ENCODE measurements around the gene SAMD11.

Gene SAMD11

GRCh38 chr1:931380-932172 lies 7.9 kb downstream of the SAMD11 start:
- no peak for DNase-seq (ENCODE audit: low spot score)

GRCh38 chr1:932173-932510 lies 8.4 kb downstream of the SAMD11 start:
- DNase-seq (ENCODE audit: low spot score) = no peak

GRCh38 chr1:932776-933602 lies 9.3 kb downstream of the SAMD11 start:
- DNase-seq (ENCODE audit: low spot score) = no peak

DNA sequence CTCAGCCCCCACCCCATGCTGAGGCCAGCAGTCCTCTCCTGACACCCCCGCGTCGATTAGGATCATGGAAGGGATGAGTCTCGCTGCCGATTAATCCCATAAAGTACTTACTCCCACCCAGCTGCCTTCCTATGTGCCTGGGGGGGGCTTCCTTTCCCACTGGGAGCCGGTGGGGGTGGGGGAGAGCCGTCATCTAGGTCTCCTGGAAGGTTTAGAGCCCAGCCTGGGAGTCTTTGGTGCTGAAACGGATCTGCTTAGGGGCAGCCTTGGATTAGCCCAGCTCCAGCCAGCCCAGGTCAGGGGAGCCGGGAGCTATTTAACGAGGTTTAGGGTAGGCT lies 9.8 kb downstream of the SAMD11 start:
- DNase-seq (ENCODE audit: low spot score) = no peak

DNA sequence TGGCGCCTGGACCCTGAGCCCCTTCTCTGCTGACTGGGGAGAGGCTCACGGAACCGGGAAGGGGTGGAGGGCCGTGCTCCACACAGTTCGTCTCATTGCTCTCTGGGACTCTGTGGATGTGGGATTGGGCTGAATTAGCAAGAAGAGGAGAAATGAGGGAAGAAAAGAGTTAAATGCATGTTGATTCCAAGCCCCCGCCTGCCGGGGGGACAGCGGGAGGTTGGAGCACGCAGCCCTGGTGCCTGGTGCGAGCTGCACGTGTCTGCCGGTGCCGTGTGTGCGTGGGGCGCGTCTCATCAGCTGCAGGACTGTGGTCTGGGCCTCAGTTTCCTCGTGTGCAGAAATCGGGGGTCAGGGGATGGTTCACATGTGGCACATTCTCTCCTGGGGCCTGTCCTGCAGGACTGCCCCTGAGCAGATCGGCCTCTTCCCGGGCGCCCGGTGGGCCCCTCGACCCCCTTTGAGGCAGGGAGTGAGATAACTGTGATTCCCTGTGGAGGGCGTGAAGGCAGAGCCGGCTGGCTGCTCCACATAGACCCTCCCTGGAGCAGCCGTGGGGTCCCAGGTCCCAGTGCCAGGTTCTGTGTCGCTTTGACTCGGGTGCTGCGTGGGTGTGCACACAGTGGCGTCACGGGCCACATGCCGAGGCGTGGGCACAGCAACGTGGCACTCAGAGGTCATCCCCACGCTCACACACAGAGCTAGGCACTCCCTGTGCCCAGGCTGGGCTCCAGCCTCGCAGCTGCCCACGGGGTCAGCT lies 11.4 kb downstream of the SAMD11 start:
- DNase-seq (ENCODE audit: low spot score) = no peak

- no peak for DNase-seq (ENCODE audit: low spot score)
Observed at GRCh38 chr1:935751-936231, 12.1 kb downstream of the SAMD11 start.

DNA sequence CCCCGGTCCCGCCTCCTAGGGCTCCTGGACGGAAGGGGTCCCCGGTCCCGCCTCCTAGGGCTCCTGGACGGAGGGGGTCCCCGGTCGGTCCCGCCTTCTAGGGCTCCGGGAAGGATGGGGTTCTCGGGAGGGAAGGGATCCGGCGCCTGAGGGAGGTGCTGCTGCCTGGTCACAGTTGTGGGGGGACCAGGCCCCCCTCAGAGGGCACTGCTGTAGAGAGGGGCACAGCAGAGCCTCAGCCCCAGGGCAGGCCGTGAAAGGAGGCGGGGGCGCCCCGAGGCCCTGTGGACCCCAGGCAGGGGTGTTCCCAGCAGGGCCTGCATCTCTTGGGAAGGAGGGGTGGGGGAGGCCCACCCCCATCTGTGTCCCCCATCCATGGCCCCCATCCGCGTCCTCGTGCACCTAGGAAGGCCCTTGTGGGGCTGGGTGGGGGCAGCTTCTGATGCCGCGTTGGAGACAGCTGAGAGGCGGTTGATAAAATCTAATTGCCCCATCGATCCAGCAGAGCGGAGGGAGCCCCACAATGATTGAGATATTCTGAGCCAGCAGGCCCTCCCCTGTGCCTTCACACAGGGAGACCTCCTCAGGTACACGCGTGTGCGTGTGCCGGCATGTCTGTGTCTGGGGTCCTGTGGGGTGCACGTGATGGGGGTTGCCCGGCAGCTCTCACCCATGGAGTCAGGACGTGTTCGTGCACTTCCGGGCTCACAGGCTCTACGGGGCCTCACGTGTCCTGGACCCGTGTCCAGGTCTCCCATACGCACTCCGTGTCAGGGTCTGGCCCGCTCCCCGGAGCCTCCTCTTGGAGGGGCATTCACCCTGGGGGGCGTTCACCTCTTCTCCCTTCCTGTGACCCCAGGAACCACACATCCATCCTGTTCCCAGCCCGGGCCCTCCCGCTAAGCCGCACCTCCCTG lies 12.9 kb downstream of the SAMD11 start:
- DNase-seq (ENCODE audit: low spot score) = no peak

- no peak for DNase-seq (ENCODE audit: low spot score)
Observed at GRCh38 chr1:937521-937920, 13.8 kb downstream of the SAMD11 start.

GRCh38 chr1:938088-938683 lies 14.5 kb downstream of the SAMD11 start:
- no peak for DNase-seq (ENCODE audit: low spot score)

GRCh38 chr1:938711-939489 lies 15.2 kb downstream of the SAMD11 start:
- no peak for DNase-seq (ENCODE audit: low spot score)

- DNase-seq (ENCODE audit: low spot score) = no peak
Observed at GRCh38 chr1:939511-940106, 15.9 kb downstream of the SAMD11 start.

DNA sequence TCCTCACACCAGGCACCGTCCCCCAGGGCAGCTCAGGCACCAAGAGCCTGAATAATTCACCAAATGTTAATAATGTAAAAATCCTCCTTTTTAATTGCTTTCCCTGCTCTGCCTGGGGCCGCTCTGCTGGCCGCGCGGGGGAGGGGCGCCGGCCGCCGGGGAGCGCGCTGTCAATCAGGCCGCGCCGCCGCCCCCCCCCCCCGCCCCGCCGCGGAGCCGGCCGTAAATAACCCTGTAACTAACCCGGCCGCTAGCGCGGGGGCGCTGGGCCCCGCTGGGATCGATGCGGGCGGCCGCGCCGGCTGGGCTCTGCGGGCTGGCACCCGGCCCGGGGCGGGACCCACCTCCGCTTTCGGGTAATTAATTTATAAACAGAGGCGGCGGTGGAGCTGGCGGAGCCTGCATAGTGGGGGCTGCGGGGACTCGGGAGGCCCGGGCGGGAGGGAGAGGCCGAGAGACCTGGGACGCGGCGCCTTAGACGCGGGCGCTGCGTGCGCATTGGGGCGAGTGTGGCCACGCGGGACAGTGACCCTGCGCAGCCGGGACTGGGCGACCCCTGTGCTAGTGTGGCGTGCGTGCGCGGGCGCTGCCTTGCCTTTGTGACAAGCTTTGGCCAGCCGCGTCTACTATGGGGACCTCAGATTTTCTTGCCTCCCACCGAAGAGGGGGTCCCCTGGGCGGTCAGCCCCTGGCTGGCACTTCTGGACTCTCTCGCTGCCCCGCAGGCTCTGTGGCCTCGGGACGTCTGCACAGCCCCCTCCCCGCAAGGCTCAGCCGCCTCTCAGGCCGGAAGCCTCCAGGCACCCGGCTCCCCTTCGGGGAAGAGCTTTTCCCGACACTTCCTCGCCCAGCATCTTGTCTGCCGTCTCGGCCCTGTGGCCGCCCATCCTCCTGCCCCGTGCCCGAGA lies 16.6 kb downstream of the SAMD11 start:
- DNase-seq (ENCODE audit: low spot score) = no peak

DNA sequence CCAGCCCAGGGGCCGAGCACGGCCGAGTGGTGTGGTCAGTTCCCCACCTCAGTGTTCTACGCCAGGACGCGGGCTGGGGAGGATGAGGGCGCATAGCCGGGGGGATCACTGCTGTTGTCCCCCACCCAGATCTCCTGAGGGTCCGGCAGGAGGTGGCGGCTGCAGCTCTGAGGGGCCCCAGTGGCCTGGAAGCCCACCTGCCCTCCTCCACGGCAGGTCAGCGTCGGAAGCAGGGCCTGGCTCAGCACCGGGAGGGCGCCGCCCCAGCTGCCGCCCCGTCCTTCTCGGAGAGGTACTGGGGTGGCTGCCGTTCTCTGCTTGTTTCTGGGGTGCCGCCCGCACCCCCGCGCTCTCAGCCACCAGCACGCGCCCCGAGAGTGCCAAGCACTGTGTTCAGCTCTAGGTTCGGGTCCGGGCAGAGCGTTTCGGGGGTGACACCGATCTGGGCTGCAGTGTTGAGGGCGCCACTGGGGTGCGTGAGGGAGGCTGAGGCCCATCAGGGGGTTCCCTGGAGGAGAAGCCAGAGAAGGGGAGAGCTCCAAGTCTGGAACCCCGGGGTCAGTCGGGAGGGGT lies 17.4 kb downstream of the SAMD11 start:
- DNase-seq (ENCODE audit: low spot score) = no peak

DNA sequence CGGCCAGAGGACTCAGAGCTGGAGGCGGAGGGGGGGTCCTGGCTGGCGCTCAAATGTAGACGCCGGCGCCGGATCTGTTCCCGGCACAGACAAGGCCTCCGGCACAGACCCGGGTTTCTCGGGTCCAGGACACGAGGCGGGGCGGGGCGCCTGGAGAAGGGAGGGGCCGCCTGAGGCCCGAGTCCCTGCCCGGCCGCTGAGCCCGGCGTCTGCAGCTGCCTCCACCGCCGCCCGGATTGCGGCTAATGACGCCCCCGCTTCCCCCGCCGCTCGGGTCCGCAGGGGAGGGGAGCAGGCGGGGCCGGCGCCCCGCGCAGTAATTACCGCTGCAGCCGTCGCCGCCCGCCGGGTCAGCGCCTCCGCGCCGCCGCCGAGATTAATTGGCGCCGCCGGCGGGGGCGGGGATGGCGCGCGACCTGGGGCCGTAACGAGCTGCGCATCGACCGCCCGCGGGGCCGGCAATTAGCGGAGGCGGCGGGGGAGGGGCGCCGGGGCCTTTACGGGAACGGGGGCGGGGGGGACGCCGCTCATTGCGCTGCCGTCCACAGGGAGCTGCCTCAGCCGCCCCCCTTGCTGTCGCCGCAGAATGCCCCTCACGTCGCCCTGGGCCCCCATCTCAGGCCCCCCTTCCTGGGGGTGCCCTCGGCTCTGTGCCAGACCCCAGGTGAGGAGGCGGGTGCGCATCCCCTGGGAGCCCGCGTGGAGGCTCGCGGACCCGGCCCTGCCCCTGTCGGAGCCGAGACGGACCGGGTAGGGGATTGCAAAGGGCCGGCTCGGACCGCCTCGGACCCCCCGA lies 18.1 kb downstream of the SAMD11 start:
- DNase-seq (ENCODE audit: low spot score) = no peak

GRCh38 chr1:942411-942821 lies 18.7 kb downstream of the SAMD11 start:
- no peak for DNase-seq (ENCODE audit: low spot score)

GRCh38 chr1:942864-943533 lies 19.3 kb downstream of the SAMD11 start:
- no peak for DNase-seq (ENCODE audit: low spot score)

Measured in activated CD4-positive, alpha-beta T cell treated with anti-CD3 and anti-CD28 coated beads, Interleukin-2, Interleukin-4, amounts not matched to agents 100 ng/mL and 50 ng/mL, durations not matched to agents 16 hours and 8 hours (primary cell).